GM12875 (cell line): ENCODE data around the gene BPI.

Source experiments
- H3K4me3 ChIP-seq: one replicate; pipeline ENCODE4 v1.5.1; 2011; ENCODE audit warnings: low read depth, low read length, control low read depth
- TF ChIP-seq, protein P1 (sequence below): IDR thresholded peaks from 2 replicates; pipeline ENCODE4 v1.5.1; 2011; ENCODE audit warnings: low read depth, mild to moderate bottlenecking, control low read depth, inconsistent platforms, low read length, moderate library complexity, borderline replicate concordance; ENCODE audit not compliant: insufficient read depth

The BPI gene

DNA sequence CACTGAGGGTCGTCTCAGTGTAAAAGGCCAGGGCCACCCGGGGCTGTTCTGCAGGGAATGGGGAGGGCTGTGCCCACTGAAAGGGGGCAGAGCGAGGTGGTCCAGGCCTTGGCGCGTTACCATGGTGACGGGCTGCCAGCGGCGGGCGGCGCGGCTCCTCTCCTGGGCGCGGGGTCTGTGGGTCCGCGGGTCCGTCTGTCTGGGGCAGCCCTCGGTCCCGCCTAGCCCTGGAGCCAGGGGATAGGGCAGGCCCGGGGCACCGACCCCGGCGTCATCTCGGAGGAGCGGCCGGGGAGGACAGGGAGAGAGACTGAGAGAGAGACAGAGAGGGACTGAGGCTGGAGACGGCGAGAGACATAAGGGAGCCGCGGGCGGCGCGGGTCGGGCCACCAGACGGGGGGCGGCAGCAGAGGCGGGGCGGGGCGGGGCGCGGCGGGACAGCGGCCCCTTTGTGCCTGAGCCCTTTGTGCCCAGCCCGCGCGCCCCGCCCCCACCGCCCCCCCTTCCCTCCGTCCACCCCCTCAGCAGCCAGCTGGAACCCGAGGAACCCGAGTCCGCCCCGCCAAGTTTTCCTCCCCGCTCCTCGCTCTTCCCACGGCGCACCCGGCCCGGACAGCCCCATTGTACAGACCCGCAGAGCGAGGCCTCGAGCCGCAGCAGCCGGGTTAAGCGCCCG lies 43.4 kb upstream of the BPI start, which contains the start of gene KIAA1755:
KIAA1755 (minus strand) TSS at position 358 of the 676 bp plus-strand sequence; CDS start at position 123, 235 bp downstream.
- TF ChIP-seq, protein P1, sequence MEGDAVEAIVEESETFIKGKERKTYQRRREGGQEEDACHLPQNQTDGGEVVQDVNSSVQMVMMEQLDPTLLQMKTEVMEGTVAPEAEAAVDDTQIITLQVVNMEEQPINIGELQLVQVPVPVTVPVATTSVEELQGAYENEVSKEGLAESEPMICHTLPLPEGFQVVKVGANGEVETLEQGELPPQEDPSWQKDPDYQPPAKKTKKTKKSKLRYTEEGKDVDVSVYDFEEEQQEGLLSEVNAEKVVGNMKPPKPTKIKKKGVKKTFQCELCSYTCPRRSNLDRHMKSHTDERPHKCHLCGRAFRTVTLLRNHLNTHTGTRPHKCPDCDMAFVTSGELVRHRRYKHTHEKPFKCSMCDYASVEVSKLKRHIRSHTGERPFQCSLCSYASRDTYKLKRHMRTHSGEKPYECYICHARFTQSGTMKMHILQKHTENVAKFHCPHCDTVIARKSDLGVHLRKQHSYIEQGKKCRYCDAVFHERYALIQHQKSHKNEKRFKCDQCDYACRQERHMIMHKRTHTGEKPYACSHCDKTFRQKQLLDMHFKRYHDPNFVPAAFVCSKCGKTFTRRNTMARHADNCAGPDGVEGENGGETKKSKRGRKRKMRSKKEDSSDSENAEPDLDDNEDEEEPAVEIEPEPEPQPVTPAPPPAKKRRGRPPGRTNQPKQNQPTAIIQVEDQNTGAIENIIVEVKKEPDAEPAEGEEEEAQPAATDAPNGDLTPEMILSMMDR, result no peak
- H3K4me3 ChIP-seq, result no peak within 1 kb of the TSS

DNA sequence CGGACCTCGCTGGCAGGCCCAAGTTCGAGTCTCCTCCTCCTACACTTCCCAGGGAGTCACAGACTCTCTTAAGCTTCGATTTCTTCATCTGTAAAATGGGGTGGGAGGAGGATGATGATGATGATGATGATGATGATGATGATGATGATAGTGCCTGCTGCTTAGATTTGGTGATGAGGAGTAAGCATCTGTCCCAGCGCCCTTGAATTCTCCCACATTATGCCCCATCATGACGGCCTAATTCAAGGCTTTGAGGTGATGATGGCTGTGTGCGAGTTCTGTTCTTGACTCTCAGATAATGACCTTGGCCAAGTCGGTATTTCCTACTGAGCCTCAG lies 42.9 kb upstream of the BPI start:
- TF ChIP-seq, protein P1, result no peak
- H3K4me3 ChIP-seq, result no peak overlapping the region

DNA sequence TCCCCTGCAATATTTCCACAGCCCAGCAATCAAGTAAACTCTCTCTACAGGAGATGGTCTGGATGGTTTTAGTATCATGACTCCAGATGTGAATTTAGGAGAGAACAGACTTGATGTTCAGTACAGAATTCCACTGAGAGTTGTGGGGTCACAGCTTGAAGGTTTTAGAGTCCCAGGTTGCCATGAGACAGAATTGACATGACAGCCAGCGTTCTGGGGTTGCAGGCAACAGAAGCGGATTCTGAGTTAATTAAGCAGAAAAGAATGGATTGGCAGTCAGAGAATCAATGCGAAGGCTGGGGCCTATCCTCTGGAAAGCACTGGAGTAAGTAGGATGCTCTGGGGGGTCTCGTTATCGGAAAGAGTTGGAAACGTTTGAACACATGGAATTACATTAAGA lies 41.0 kb upstream of the BPI start:
- TF ChIP-seq, protein P1, result no peak

DNA sequence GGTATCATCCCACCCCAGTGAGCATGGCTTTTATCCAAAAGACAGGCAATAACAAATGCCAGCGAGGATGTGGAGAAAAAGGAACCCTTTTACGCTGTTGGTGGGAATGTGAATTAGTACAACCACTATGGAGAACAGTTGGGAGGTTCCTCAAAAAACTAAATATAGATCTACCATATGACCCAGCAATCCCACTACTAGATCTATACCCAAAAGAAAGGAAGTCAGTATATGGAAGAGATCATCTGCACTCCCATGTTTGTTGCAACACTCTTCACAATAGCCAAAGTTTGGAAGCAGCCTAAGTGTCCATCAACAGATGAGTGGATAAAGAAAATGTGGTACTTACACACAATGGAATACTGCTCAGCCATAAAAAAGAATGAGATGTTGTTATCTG lies 37.5 kb upstream of the BPI start:
- TF ChIP-seq, protein P1, result no peak
- no peak overlapping the region for H3K4me3 ChIP-seq

More for the DNA sequence above, 41.0 kb upstream of the BPI start:
- no peak overlapping the region for H3K4me3 ChIP-seq

DNA sequence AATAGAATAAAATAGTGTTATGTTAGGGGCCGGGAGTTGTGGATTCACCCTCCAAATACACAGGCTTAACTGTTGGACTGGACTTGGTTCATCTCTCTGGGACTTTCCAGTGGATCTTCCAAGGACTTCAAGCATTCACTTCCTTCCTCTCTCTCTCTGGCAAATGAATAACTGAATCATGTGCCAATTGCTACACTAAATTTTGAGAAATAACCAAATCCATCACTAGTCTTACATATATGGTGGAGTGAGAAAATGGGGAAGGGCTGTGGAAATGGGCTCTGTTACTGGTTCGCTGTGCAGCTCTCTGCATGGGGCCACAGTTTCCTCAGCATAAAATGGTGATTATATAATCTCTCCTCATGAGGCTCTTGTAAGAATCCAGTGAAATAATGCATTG lies 36.7 kb upstream of the BPI start:
- TF ChIP-seq, protein P1, result no peak
- no peak overlapping the region for H3K4me3 ChIP-seq

DNA sequence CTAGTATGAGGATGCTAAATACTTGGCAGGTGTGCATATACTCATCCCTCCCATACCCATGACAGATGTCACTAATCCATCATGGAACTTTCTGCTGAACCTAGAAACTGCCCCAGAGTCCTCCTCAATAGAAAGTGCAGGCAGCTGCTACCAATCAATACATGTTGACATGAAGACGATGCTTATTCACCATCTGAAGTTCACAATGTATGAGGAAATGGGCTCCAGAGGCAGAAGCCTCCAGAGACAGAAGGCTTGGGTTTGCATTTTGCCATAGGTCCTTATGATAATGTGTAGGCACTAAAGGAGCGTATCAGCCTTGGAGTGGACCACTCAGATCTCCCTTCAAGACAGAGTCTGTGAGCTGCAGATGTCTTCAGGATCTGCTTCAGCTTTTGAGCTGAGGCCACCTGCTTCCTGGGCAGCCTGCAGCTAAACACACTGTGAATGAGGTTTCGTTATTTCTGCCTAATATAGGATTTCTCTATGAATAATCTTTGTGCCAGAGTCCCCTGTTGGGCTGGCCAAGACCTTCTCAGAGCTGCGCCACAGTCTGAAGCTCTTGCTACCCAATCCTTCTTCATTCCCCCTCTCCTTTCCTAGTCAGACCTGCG lies 35.9 kb upstream of the BPI start:
- no peak overlapping the region for H3K4me3 ChIP-seq
- TF ChIP-seq, protein P1, result no peak

DNA sequence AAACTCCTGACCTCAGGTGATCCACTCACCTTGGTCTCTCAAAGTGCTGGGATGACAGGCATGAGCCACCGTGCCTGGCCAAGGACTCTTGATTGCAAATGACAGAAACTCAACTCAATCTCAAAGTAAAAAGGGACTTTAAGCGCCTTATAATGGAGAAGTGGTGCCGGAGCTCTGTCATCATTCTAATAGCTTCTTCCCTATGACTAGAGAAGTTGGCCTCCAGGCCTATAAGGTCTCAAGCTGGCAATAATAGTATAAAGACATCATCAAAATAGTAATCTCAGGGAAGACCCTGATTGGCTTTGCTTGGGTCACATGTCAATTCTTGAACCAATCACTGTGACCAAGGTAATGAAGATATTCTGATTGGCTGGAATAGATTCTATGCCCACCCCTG lies 34.9 kb upstream of the BPI start:
- H3K4me3 ChIP-seq, result no peak overlapping the region
- TF ChIP-seq, protein P1, result no peak
